RWPE2 (cell line): ENCODE data around the gene PLXNC1.

Experiments used
- ATAC-seq: fragments of 200-7000 bp; cut with Tn5 transposase; 3 replicates; pipeline ENCODE4 v1.9.1; 2021; ENCODE audit warnings: low read depth
- DNase-seq: peaks from one replicate; pipeline ENCODE4 v3.0.0-alpha.2; 2020; ENCODE audit warnings: low spot score
- H3K27ac ChIP-seq: fragments of 450-650 bp; 2 replicates; pipeline ENCODE4 v1.5.1; 2017; ENCODE audit warnings: mild to moderate bottlenecking; ENCODE audit not compliant: poor library complexity, severe bottlenecking
- H3K27me3 ChIP-seq: fragments of 250-450 bp; sonication (Bioruptor Pico); 2 replicates; pipeline ENCODE4 v1.5.1; 2021; ENCODE audit warnings: mild to moderate bottlenecking, moderate library complexity; ENCODE audit not compliant: insufficient read depth, poor library complexity, severe bottlenecking
- H3K36me3 ChIP-seq: fragments of 250-450 bp; sonication (Bioruptor Pico); 2 replicates; pipeline ENCODE4 v1.5.1; 2020; ENCODE audit warnings: low read depth, mild to moderate bottlenecking, moderate library complexity
- H3K4me1 ChIP-seq: fragments of 250-450 bp; sonication (Bioruptor Pico); 2 replicates; pipeline ENCODE4 v1.5.1; 2021; ENCODE audit warnings: mild to moderate bottlenecking, moderate library complexity; ENCODE audit not compliant: insufficient read depth, poor library complexity, severe bottlenecking
- H3K4me3 ChIP-seq: fragments of 250-450 bp; sonication (Bioruptor Pico); 2 replicates; pipeline ENCODE4 v1.5.1; 2021; ENCODE audit warnings: mild to moderate bottlenecking, moderate library complexity; ENCODE audit not compliant: severe bottlenecking
- H3K9me3 ChIP-seq: fragments of 250-450 bp; sonication (Bioruptor Pico); 2 replicates; pipeline ENCODE4 v1.5.1; 2021; ENCODE audit warnings: mild to moderate bottlenecking, moderate library complexity; ENCODE audit not compliant: severe bottlenecking
- CTCF ChIP-seq: fragments of 450-650 bp; IDR thresholded peaks from one replicate; pipeline ENCODE4 v1.5.1; 2017; ENCODE audit warnings: mild to moderate bottlenecking, moderate library complexity; ENCODE audit not compliant: poor library complexity, severe bottlenecking

PLXNC1 gene

GRCh38 chr12:94204499-94205247 lies 56.3 kb downstream of the PLXNC1 start:
- no peak for DNase-seq
- Histone ChIP-seq H3K27ac (no peak overlapping the region), H3K4me3 (no peak overlapping the region), H3K4me1 (peaks cover 26% of the 10 kb centered on the region), H3K9me3 (no peaks in the 10 kb centered on the region), H3K27me3 (no peaks in the 10 kb centered on the region), H3K36me3 (no peaks in the 10 kb centered on the region)
- no peak for ATAC-seq
- TF ChIP-seq CTCF: no peak

- ATAC-seq (no peak), DNase-seq (no peak)
- peaks cover 26% of the 10 kb centered on the region for H3K4me1 ChIP-seq
- TF ChIP-seq CTCF: no peak
- no peaks in the 10 kb centered on the region for H3K27me3 ChIP-seq
- H3K27ac ChIP-seq: no peak overlapping the region
- no peaks in the 10 kb centered on the region for H3K9me3 ChIP-seq
- H3K36me3 ChIP-seq: no peaks in the 10 kb centered on the region
- H3K4me3 ChIP-seq: no peak overlapping the region
These were observed 57.4 kb downstream of the PLXNC1 start for GRCh38 chr12:94205822-94206221.

GRCh38 chr12:94206886-94207285 lies 58.5 kb downstream of the PLXNC1 start:
- no peaks in the 10 kb centered on the region for H3K36me3 ChIP-seq
- H3K27ac ChIP-seq: no peak overlapping the region
- H3K27me3 ChIP-seq: no peaks in the 10 kb centered on the region
- ATAC-seq: peak; percentile 71
- peaks cover 26% of the 10 kb centered on the region for H3K4me1 ChIP-seq
- no peak for DNase-seq
- TF ChIP-seq CTCF: no peak
- no peaks in the 10 kb centered on the region for H3K9me3 ChIP-seq
- no peak overlapping the region for H3K4me3 ChIP-seq

- Histone ChIP-seq H3K36me3 (no peaks in the 10 kb centered on the region), H3K4me3 (no peak overlapping the region), H3K9me3 (no peaks in the 10 kb centered on the region), H3K4me1 (peaks cover 22% of the 10 kb centered on the region), H3K27me3 (no peaks in the 10 kb centered on the region), H3K27ac (no peak overlapping the region)
- DNase-seq (no peak), ATAC-seq (peak; percentile 66)
- TF ChIP-seq CTCF: no peak
These were observed 59.1 kb downstream of the PLXNC1 start for GRCh38 chr12:94207467-94207848.

- no peak for DNase-seq
- Histone ChIP-seq H3K27me3 (no peaks in the 10 kb centered on the region), H3K9me3 (no peaks in the 10 kb centered on the region), H3K36me3 (no peaks in the 10 kb centered on the region), H3K4me3 (no peak overlapping the region), H3K27ac (no peak overlapping the region), H3K4me1 (peaks cover 18% of the 10 kb centered on the region)
- ATAC-seq: peak; percentile 29; the same call in 2 of the 3 replicates
- no peak for TF ChIP-seq CTCF
These were observed 59.7 kb downstream of the PLXNC1 start for GRCh38 chr12:94207849-94208621.
